Measurements from ENCODE around the gene LAPTM4A. TPM values are rescaled to one million over a fixed set of nuclear protein-coding genes. Genes with fewer than 3 reads are reported as not detected.

LAPTM4A gene
- total RNA-seq, 1 donor from 2014 or later = 241 TPM

DNA sequence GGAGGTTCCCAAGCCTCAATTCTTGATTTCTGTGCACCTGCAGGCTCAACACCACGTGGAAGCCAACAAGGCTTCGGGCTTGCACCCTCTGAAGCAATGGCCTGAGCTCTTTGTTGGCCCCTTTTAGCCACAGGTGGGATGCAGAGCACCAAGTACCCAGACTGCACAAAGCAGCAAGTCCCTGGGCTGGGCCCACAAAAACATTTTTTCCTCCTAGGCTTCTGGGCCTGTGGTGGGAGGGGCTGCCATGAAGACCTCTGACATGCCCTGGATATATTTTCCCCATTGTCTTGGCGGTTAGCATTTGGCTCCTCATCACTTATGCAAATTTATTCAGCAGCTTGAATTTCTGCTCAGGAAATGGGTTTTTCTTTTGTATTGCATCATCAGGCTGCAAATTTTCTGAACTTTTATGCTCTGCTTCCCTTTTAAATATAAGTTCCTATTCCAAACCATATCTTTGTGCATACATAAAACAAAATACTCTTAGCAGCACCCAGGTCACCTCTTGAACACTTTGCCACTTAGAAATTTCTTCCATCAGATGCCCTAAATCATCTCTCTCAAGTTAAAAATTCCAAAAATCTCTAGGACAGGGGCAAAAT lies 29.9 kb downstream of the LAPTM4A start:
- Mint-ChIP-seq H3K27me3 (no peaks in the 10 kb centered on the region), H3K36me3 (ENCODE audit: insufficient read depth) (peaks cover 23% of the 10 kb centered on the region), H3K27ac (no peak overlapping the region), H3K4me1 (ENCODE audit: low read depth) (no peaks in the 10 kb centered on the region), H3K9me3 (ENCODE audit: low read depth) (peaks cover 22% of the 10 kb centered on the region), H3K4me3 (ENCODE audit: low read depth) (no peak overlapping the region)
- no peak for DNase-seq (ENCODE audit: low spot score, unreplicated experiment)
- TF ChIP-seq, protein P1, sequence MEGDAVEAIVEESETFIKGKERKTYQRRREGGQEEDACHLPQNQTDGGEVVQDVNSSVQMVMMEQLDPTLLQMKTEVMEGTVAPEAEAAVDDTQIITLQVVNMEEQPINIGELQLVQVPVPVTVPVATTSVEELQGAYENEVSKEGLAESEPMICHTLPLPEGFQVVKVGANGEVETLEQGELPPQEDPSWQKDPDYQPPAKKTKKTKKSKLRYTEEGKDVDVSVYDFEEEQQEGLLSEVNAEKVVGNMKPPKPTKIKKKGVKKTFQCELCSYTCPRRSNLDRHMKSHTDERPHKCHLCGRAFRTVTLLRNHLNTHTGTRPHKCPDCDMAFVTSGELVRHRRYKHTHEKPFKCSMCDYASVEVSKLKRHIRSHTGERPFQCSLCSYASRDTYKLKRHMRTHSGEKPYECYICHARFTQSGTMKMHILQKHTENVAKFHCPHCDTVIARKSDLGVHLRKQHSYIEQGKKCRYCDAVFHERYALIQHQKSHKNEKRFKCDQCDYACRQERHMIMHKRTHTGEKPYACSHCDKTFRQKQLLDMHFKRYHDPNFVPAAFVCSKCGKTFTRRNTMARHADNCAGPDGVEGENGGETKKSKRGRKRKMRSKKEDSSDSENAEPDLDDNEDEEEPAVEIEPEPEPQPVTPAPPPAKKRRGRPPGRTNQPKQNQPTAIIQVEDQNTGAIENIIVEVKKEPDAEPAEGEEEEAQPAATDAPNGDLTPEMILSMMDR (IDR thresholded peaks at IDR 0.05; ENCODE audit: unreplicated experiment) = no peak

DNA sequence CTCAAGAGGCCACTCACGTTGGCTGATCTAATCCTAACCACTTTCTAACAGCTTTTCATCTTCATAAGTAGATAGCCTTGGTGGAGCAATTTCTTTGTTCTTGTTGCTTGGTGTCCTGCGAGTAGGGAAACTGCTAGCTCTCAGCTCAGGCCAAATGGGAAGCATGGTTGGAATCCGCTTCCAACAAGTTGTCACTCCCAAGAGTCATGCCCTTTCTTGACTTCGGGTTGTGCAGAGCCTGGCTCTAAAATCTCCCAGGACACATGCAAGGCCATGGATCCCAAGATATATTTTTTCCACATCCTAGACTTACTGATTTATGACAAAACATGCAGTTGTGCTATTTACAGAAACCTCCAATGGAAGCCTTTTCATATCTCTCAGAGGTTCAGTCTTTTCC lies 31.7 kb downstream of the LAPTM4A start:
- no peaks in the 10 kb centered on the region for H3K4me1 Mint-ChIP-seq (ENCODE audit: low read depth)
- H3K27ac Mint-ChIP-seq = no peak overlapping the region
- peaks cover 22% of the 10 kb centered on the region for H3K9me3 Mint-ChIP-seq (ENCODE audit: low read depth)
- H3K4me3 Mint-ChIP-seq (ENCODE audit: low read depth) = no peak overlapping the region
- no peak for DNase-seq (ENCODE audit: low spot score, unreplicated experiment)
- TF ChIP-seq, protein P1 (IDR thresholded peaks at IDR 0.05; ENCODE audit: unreplicated experiment) = no peak
- peaks cover 21% of the 10 kb centered on the region for H3K36me3 Mint-ChIP-seq (ENCODE audit: insufficient read depth)
- peaks cover 2% of the 10 kb centered on the region for H3K27me3 Mint-ChIP-seq

DNA sequence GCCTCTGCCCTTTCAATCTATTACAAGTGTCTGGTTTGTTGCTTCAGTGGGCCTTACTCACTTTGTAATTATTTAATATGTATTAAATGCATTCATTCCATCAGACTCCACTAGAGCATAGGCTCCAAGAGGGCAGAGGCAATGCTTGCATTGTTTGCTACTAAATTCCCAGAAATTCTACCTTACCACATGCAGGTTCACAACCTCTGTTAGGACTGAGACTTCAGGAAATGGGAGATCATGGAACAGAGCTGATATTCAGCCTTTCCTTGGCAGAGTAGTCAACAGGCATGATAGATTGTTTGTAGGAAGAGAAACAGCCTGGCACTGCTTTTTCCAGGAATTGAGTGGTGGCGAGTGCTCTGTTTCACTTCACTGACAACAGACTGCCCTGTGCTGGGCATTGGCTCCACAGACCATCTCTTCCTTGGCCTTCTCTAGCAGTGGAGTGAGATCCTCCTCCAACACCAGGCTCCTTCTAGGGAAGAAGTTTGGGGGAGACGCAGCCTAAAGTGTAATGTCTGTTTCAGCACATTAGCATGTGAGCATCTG lies 32.8 kb downstream of the LAPTM4A start:
- peaks cover 17% of the 10 kb centered on the region for H3K36me3 Mint-ChIP-seq (ENCODE audit: insufficient read depth)
- H3K27me3 Mint-ChIP-seq = peaks cover 13% of the 10 kb centered on the region
- TF ChIP-seq, protein P1 (IDR thresholded peaks at IDR 0.05; ENCODE audit: unreplicated experiment) = no peak
- no peak for DNase-seq (ENCODE audit: low spot score, unreplicated experiment)
- H3K4me1 Mint-ChIP-seq (ENCODE audit: low read depth) = no peaks in the 10 kb centered on the region
- H3K27ac Mint-ChIP-seq = no peak overlapping the region
- H3K9me3 Mint-ChIP-seq (ENCODE audit: low read depth) = peaks cover 26% of the 10 kb centered on the region
- H3K4me3 Mint-ChIP-seq (ENCODE audit: low read depth) = no peak overlapping the region

DNA sequence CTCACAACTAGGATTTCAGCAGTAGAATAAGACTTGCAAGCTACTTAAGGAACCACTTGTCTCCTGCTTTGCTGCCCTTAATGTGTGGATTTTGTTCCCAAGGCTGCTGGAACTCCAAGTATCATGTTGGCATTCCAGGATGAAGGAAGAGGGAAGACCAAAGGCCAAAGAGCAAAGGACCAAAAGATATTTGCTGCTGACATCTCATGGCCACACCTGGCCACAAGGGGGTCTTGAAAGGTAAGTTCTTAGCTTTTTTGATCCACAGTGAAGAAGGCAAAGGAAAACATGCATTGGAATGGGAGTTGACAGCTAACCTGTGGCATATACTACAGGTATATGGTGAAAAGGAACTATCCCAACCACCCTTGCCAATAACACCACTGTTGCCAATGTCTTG lies 35.1 kb downstream of the LAPTM4A start:
- peaks cover 29% of the 10 kb centered on the region for H3K27me3 Mint-ChIP-seq
- peaks cover 14% of the 10 kb centered on the region for H3K9me3 Mint-ChIP-seq (ENCODE audit: low read depth)
- DNase-seq (ENCODE audit: low spot score, unreplicated experiment) = no peak
- TF ChIP-seq, protein P1 (IDR thresholded peaks at IDR 0.05; ENCODE audit: unreplicated experiment) = peak; percentile 46
- peaks cover 6% of the 10 kb centered on the region for H3K4me1 Mint-ChIP-seq (ENCODE audit: low read depth)
- no peak overlapping the region for H3K27ac Mint-ChIP-seq
- H3K36me3 Mint-ChIP-seq (ENCODE audit: insufficient read depth) = peaks cover 6% of the 10 kb centered on the region
- no peak overlapping the region for H3K4me3 Mint-ChIP-seq (ENCODE audit: low read depth)

DNA sequence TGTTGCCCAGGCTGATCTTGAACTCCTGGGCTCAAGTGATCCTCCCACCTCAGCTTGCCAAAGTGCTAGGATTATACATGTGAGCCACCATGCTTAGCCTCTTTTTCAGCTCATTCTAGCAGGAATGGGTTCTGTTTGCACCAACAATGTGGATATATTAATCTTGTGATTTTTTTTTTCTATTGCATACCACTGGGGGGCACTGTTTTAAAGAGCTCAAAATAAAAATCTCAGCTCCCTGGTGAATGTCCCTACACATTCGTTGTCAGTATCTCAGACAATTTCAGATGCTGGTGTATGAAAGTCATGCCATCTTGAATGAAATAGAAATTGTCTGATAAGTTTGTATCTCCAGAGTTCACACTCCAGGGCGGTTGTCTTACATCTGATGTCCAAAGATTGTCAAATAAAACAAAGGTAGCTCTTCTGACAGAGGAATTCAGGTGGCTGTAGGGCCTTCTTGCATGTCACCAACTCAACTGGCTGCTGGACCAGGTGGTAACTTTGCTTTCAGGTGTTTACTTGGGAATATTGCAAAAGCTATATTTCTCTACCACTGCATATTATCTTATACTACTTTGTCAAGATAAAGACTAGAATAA lies 35.8 kb downstream of the LAPTM4A start:
- no peak overlapping the region for H3K4me3 Mint-ChIP-seq (ENCODE audit: low read depth)
- TF ChIP-seq, protein P1 (IDR thresholded peaks at IDR 0.05; ENCODE audit: unreplicated experiment) = peak; percentile 64
- H3K4me1 Mint-ChIP-seq (ENCODE audit: low read depth) = peaks cover 6% of the 10 kb centered on the region
- DNase-seq (ENCODE audit: low spot score, unreplicated experiment) = no peak
- peaks cover 3% of the 10 kb centered on the region for H3K36me3 Mint-ChIP-seq (ENCODE audit: insufficient read depth)
- H3K9me3 Mint-ChIP-seq (ENCODE audit: low read depth) = peaks cover 10% of the 10 kb centered on the region
- no peak overlapping the region for H3K27ac Mint-ChIP-seq
- peaks cover 37% of the 10 kb centered on the region for H3K27me3 Mint-ChIP-seq
